HG02798 (cell line): ENCODE results near the gene C20orf204.

Source experiments
- ATAC-seq: cut with Tn5 transposase; IDR thresholded peaks from one replicate; pipeline ENCODE4 v1.9.1; 2021; ENCODE audit warnings: mild to moderate bottlenecking; ENCODE audit not compliant: unreplicated experiment, poor library complexity

Gene C20orf204

DNA sequence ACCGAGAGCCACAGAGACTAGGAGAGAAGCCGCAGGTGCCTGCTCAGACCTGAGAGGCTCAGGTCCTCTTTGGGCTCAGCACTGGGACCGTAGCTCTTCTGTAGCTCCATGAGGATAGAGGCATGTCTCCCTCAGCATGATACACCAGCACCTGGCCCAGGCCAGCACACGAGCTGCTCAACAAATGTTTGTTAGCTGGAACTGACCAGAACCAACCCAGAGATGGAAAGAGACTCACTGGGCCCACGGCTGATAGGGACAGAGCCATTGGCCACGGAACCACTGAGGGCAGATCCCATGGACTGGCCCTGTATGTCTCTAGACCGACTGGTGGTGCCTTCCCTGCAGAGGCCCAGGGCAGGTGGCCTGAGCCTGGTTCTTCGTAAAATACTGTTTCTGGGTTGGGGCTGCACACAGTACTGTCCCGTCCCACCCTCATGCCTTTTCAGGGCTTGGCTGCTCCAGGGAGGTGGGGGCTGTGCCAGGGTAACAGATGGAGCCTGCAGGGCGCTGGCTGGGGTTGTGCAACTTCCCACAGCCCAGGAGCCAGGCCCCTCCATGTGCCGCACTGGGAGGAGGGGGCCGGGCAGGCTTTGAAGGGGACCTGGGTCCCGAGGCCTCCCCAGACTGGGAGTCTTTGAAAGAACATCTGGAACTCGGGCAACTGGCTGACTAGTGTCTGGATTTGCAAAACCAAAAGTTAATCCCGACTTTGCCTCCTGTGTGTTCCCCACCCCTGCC lies 5.2 kb downstream of the C20orf204 start:
- ATAC-seq = no peak

- ATAC-seq = no peak
Measured at GRCh38 chr20:64041781-64042053, 5.7 kb downstream of the C20orf204 start.

DNA sequence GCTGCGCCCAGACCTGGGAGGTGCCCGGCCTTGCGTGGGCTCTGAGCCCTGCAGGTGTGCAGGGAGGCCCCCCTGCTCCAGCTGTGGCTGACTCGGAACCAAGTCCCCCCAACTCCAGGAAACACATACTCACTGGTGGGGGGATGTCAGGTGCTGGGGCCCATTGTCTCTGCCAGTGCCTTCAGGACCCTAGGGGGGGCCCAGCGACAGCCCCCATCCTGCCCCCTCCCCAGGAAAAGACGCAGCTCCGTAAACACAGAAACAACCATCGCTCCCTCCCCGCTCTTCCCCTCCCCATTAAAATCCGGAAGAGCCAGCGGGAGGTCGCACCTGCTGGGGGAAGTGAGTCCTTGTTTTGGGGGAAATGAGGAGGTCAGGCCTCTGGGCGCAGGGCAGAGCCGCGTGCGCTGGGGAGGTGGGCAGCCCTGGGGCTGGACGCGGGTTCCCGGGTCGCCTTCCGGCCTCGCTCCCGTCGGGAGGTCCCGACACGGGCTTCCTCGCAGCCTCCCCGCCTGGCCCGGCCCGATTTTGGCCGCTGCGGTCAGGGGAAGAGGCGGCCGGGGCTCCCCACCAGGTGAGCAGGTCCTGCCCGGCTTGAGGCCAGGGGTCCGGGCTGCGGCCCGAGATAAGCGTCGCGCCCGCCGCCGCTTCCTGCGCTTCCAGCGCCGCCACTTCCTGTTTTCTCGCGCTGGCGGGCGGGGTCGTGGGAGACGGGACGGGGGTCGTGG lies 6.2 kb downstream of the C20orf204 start:
- no peak for ATAC-seq

- no peak for ATAC-seq
Measured at GRCh38 chr20:64043768-64044167, 7.8 kb downstream of the C20orf204 start.

- ATAC-seq = no peak
Measured at GRCh38 chr20:64044484-64045247, 8.7 kb downstream of the C20orf204 start.

GRCh38 chr20:64045346-64046011 lies 9.5 kb downstream of the C20orf204 start:
- no peak for ATAC-seq

DNA sequence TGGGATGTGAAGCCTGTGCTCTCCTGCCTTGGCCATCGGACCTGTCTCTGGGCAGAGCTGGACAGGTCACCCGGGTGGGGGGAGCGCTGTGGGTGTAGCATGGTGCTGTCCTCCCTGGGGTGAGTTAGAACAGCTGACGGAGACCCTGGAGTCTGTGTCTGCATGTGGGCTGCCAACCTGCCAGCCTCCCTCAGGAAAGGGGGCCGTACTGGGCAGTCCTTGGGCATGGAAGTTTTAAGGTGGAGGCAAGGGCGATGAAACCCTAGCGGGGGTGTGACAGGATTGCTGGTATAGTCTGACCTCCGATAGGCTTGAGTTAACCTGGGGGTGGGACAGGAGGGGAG lies 11.0 kb downstream of the C20orf204 start:
- ATAC-seq = no peak

GRCh38 chr20:64047968-64048401 lies 12.0 kb downstream of the C20orf204 start:
- no peak for ATAC-seq

DNA sequence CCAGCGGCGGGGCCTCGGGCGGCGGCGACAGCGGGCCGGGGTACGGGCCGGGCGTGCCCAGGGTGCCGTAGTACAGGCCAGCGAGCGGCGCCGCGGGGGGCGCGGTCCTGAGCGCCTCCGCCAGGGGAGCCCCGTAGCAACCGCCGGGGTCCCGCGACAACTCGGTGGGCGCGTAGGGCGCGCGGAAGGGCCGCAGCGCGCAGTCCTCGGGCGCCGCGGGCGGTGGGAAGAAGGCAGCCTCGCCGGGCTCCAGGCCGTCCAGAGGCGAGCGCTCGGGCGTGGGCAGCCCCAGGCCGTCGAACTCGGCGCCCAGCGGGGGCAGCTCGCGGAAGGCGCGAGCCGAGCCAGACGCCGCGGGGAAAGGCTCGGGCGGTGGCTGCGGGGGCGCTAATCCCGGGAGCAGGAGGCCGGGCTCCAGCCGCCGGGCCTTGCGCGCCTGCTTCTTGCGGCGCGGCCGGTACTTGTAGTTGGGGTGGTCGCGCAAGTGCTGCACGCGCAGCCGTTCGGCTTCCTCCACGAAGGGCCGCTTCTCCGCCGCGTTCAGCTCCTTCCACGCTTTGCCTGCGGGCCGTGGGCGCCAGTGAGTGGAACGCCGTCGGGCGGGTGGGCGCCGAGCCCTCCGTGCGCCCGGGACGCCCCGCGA lies 12.5 kb downstream of the C20orf204 start:
- ATAC-seq = no peak

- ATAC-seq = no peak
Measured at GRCh38 chr20:64049060-64049877, 13.3 kb downstream of the C20orf204 start, which contains the start of gene SOX18. SOX18 (minus strand) TSS chr20:64049639; CDS start chr20:64049516, 123 bp downstream.

DNA sequence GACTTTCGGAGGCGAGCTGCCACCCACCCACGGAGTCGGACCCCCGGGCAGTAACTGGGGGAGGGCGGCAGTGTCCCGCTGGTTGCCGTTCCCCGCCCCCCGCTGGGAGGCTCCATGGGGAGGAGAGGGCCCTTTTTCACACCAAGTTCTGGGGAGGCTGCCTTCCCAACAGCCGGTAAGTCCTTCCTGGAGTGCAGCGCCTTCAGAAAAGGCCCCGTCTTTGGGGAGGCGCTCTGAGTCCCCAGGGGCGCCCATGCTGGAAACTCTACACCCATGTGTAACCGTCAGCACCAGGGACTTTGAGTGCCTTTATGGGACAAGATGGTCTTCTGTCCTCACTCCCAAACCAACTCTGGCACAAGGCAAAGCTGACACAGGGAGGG lies 13.9 kb downstream of the C20orf204 start:
- ATAC-seq = no peak

DNA sequence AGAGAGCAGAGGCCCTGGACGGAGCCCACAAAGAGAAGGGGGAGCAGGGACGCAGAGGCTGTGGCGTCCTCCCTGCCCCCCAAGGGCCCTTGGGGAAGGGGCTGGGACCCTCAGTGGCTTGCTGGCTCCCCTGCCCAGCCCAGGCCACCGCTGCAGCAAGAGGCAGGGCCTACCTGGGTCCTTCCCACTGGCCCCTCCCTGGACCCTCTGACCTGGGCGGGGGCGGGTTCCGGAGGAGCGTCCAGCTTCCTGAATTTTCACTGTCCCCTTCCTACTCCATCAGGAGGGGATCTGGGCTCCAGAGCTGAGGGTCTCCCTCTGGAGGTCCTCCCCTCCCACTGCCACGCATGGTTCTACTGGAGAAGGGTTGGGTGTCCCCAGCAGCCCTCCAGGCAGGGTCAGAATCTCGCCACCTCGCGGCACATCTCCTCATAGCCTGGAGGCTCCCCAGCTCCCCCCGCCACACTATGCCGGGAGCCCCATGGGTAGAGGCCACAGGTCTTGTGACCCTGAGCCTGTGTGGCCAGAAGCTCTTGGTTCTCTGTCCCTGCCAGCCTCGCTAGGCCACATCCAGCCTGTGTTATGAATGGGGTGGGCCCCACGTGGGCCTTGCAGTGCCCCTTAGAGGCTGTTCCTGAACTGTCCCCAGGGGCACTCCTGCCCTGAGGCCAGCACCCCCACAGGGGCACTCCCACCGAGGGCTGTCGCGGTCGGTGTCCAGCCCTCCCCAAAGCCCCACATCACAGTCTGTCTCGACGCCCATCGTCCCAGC lies 14.5 kb downstream of the C20orf204 start:
- ATAC-seq = no peak

DNA sequence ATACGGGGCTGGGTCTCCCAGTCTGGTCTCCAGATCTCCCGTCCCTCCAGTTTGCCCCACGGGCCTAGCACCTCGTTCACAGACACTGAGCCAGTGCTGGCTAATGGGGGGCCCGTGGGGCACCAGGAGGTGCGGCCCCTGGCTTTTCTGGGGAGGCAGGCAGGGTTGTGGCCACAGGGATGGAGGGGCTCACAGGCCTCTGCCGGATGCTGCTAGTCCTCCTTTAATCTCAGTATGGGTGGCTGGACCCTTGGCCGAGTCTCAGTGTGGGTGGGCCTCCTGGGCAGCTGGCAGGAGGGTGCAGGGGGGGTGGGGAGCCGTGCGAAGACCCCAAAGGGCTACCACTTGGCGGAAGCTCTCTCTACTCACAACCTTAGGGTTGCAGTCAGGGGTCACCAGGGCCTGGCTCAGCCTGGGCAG lies 15.1 kb downstream of the C20orf204 start:
- ATAC-seq = no peak

DNA sequence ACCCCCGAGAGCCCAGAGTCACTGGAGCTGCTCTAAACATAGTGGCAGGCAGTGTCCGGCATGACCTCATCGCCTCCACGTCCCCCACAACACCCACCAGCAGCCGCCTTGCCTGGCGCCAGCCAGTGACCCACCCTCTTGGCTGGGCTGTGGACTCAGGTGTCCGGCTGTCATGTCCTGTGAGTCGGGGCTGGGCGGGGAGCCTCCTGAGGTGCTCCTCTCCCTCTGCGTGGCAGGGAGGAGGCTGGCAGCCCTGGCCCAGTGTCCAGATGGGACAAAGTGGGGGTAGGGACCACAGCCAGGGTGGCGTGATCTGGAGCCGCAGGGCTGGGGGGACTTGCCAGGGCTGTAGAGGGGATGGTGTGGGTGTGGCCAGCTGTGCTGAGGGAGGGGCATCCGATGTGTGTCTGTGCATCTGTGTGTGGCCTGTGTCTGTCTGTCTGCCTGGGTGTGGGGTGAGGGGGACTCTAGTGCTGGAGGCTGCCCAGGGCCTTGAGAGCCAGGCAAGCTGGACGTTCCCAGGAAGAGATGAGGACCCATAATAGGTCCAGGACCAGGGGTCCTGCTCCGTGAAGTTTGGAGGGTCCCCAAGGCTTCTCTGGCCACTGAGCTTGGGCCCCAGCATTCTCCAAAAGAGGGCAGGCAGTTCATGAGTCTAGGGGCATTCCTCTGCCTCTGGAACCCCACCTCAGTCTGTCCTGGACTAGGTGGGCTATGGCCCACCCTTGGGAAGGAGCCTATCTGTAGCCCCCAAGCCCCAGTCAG lies 15.8 kb downstream of the C20orf204 start:
- ATAC-seq = no peak

GRCh38 chr20:64052326-64052722 lies 16.3 kb downstream of the C20orf204 start:
- no peak for ATAC-seq

DNA sequence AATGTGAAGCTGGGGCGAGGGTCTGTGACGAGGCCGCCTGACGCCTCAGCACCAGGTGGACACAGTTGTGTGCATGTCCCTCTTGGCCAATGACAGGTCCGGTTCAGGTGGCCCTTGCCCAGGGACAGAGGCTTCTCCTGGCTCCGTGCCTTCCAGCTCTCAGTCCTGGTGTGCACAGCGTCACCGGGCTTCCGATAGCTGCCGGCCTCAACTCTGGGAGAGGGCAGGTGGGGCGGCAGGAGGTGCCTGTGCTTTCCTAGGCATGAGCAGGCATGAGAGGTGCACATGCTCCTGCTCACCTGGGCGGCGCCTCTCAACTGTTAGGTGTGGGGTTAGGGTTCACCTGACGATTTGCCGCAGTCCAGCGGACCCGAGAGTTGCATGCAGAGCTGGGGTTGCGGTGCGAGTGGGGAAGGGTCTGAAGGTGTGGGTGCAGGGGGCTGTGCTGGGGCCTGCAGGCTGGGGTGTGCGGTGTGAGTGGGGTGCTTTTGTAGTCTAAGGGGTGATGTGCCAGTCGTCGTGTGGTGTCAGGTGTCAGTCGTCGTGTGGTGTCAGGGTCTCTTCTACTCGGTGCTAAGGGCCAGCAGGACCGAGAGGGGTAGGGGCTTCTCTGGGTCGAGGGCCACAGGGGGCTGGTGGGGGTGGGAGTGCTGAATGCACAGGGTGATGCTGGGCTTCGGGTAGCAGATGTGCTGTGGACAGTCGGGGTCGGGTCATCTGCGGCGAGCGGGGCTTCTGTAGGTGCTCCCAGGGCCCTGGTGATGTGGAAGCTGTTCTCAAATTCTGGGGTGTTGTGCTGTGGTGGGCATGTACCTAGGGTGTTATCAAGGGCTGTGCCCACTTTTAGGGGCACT lies 17.2 kb downstream of the C20orf204 start:
- no peak for ATAC-seq
